T follicular helper cell (primary cell): ENCODE measurements around the gene ZNF586.
"Not testable (repeated sequence)": the region's sequence is repeated elsewhere in the genome, so short reads cannot be mapped to it uniquely, and the experiment has no call there.

Source experiments
- DNase-seq: peaks from one replicate; pipeline ENCODE4 v3.0.0-alpha.2; 2020; ENCODE audit warnings: low read depth

The ZNF586 gene

DNA sequence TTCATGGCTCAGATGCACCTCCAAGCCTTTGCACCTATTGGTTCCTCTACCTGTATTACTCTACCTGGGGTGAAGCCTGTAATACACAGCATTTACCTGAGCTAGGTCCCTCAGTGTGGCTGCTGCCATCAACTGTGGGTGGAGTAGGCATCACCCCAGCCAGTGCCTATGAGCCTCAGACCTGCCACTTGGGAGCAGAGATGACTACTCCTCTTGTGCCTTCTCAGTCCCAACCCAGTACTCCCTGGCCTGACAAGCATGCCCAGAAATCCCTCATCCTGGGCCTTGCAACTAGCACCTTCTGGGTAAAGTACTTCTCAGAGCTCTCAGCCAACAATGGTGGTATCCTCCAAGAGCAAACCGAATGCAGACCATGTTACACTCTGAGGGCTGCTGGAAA, 27.1 kb downstream of the ZNF586 start:
- DNase-seq: not testable (repeated sequence)

DNA sequence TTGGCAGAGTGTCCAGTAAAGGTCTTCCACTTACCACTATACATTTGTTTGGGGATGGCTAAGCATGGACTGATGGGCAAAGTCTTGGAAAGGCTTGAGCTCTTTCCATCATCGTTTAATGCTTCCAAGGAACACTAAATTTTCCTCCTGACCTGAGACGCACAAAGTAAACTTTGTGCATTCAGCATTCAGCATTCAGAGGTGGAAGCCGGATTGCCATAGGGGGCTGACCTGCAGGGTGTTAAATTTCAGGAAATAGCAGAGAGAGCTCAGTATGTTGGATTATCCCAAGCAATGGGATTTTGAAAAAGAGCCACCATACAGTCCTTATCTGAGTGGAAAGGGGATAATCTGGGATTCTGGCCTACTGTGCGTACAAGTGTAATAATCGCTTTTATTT, 31.2 kb downstream of the ZNF586 start:
- no peak for DNase-seq

DNA sequence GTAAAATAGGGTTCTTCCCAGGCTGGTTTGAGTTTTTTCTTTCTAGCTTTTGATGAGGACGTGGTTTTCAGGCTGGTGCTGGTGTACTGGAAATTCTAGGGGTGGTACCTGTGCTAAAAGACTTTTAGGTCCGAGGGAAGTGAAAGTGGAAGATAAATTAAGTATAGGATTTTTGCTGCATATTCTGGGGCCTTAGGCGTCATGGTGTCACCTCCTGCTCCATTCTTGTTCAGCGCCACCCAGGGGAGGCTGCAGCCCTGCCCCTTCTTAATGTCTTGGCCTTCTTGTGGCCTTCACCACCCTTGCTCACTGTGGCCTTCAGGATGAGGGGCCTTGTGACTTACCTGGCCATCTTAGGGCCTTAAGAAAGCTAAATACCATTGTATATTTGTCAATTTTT, 32.8 kb downstream of the ZNF586 start:
- DNase-seq: no peak

DNA sequence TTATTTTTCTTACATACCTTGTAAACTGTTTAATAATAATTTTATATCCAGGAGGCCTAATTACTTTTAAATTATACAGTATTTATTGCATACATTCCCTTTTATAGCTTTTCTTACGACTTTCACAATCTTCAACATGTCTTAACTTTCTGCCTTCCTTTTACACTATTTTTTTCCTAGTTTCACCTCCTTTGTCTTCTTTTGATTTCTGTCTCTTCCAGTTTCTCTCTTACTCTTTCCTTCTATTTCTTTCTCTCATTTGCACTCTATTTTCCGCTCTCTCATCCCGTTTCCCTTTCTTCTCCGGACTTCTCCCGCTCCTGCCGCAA, 33.8 kb downstream of the ZNF586 start:
- DNase-seq: no peak

DNA sequence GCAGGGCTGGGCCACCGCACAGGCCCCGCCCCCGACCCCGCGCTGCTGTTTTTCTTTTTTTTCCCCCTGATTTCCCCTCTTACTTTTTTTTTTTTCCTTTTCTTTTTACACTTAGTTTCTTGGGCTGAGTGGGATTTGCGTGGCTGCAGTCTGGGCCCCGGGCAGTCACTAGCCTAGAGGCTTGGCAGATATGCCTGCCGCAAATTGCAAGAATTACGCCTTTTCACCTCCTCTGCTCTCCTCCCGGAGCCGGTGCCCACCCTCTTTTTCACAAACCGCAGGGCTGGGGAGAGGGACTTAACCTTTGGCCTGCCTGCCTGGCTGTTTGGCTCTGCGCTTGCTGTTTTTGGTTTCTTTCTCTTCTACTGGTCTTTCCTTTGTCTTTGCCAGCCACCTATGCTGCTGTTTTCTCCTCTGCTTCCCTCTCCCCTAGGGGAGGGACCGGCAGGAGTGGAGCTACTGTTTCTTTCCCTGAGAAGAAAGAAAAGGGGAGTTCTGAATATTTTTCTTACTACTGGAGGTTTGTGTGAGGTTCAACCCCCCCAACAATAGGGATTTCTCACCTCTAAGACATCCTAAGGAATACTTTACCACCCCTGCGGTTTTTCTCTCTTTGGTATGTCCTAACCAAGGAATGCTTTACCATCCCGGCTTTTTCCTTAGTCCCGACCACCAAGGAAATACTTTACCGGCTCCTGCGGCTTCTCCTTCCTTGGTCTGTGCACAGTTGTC, 34.3 kb downstream of the ZNF586 start:
- DNase-seq: no peak

DNA sequence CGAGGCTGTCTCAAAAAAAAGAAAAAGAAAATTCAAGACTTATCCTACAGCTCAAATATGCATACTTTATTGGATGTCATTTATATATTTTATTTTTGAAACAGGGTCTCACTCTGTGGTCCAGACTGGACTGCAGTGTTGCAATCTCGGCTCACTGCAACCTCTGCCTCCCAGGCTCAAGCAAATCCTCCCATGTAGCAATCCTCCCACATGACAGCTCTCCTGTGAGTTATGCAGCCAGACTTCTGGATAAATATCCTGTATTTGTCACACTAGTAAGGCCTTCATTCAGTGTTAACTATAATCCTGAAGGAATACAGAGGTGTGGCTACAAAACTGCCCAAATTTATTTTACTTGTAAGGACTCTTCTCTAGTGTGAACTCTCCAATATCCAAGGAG, 38.1 kb downstream of the ZNF586 start:
- no peak for DNase-seq

DNA sequence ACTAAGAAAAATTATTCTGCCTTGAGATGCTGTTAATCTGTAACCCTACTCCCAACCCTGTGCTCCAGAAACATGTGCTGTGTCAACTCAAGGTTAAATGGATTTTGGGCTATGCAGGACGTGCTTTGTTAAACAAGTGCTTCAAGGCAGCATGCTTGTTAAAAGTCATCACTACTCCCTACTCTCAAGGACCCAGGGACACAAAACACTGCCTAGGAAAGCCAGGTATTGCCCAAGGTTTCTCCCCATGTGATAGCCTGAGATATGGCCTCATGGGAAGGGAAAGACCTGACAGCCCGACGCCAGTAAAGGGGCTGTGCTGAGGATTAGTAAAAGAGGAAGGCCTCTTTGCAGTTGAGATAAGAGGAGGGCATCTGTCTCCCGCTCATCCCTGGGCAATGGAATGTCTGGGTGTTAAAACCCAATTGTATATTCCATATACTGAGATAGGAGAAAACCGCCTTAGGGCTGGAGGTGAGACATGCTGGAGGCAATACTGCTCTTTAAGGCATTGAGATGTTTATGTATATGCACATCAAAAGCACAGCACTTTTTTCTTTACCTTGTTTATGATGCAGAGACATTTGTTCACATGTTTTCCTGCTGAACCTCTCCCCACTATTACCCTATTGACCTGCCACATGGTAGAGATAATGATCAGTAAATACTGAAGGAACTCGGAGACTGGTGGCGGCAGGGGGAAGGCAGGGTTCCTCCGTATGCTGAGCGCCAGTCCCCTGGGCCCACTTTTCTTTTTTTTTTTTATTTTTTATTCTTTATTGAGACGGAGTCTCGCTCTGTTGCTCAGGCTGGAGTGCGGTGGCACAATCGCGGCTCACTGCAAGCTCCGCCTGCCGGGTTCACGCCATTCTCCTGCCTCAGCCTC, 41.2 kb downstream of the ZNF586 start:
- not testable (repeated sequence) for DNase-seq

DNA sequence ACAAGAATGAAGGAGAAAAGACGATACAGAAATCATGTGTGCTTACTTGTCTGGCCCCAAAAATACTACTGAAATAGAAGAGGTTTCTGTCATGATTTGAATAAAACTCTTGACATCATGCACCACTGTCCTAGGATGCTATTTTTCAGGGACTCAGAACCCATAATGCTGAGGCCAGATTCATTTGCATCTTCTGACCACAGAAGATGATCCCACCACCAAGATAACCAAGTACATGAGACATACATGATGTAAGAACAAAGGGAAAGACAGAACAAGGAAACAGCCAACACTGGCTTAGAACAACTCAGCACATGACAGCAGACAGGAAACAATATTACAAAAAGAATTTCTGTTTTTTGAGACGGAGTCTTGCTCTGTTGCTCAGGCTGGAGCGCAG, 42.8 kb downstream of the ZNF586 start:
- no peak for DNase-seq

DNA sequence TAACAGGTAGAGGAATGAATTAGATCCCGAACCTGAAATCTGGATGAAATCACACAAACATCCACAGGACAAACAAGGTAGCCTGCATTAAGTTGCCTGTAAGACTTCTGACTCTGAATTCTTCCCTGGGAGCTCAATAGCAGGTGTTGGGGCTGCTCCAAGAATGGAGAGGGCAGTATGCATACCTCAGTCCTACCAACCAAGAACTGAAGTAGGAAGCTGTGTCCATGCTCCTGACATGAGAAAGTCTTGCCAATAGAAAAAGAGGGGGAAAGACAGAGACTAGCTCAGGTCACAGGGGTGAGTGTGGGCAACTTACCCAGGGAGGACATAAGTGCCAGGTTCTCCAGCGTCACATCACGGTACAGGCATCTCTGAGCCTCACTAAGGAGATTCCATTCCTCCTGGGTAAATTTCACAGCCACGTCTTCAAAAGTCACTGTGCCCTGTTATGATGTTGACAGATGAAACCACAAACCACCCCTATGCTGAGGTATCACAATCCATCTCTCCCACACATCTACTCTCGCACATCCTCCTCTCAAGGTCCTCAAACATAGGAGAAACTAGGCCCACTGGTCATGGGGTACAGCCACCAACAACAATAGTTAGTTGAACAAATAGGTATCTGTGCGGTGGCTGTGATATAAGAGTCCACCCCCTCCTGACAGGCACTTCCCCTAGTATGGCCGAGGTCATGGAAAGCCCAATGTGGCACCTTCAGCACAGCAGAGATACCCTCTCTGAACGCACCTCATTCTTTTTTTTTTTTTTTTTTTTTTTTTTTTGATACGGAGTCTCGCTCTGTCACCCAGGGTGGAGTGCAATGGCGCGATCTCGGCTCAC, 43.7 kb downstream of the ZNF586 start:
- not testable (repeated sequence) for DNase-seq

DNA sequence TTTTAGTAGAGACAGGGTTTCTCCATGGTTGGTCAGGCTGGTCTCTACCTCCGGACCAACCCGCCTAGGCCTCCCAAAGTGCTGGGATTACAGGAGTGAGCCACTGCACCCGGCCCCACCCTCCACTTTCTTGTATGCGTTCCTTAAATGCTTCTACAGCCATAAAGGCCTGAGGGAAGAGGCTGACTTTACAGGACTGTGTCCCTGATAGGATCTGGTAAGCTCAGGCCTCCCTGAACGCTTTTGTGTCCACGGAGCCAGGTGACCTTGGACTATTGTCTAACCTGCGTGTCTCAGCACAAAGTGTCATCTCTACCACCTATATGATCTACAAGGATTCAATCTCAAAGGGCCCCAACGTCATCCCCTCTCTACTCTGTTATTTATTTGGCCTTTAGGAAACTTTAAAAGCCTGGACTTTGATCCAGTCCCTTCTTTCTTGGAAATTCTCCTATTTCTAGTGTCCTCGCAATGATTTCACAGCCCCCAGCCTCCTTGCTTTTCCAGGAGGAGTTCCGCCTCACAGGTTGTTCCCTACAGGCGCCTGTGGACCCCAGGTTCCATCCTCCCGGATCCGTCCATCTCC, 44.5 kb downstream of the ZNF586 start:
- DNase-seq: no peak

DNA sequence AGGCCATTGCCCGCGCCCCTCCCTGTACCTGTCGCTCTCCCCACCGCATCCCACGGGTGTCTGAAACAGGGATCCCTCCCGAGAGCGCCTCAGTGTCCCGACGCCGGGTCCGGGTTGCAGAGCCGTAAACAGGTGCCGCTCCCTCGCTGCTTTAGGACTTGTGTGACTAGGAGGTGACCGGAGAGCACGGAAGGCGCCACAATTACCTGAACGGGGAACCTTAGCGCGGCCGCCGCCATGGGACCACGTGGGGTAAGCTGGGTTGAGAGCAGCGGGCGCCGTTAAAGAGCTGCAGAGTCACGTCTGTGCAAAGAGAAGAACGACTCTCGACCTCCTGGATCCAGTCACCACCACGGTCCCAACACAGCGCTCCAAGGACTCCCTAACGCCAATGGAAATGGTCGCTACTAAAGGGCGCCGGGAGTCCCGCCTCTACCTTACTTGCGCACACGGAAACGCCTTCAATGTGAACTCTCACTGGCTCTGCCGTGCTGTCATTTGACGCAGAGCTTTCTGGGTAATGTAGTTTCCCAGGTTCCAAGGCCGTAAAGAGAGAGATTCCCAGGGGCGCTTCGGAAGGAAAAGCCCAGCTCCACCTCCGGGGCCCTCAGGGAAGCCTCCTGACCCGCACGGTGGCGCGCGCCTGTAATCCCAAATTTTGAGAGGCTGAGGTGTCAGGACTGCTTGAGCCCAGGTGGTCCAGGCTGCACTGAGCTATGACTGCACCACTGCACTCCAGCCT, 45.2 kb downstream of the ZNF586 start, which contains the start of gene ZNF552:
Gene ZNF552 (minus strand): TSS at position 409 of the 742 bp plus-strand sequence. CDS start 170 bp downstream, at position 239.
- DNase-seq: peak; percentile 69

DNA sequence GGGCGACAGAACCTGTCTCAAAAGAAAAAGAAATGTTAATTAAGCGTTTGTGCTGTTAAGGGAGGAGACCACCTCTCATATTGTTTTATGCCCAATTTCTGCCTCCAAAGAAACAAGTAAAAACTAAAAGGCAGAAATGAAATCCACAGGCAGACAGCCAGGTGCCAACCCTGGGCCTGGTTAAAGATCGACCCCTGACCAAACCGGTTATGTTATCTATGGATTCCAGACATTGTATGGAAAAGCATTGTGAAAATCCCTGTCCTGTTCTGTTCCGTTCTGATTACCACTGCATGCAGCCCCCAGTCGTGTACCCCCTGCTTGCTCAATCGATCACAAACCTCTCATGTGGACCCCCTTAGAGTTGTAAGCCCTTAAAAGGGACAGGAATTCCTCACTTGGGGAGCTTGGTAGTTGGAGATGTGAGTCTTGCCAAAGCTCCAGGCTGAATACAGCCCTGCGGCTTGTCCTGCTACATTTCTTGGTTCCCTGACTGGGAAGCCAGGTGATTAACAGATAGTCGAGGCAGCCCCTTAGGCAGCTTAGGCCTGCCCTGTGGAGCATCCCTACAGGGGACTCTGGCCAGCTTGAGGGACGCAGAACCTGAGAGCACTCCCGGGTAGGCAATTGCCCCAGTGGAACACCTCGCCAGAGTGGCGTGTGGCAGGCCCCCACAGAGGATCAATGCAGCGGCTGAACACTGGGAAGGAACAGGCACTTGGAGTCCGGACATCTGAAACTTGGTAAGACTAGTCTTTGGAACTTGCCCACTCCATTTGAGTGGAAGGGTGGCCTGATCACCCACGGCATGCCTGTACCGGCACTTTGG, 46.0 kb downstream of the ZNF586 start:
- DNase-seq: no peak

DNA sequence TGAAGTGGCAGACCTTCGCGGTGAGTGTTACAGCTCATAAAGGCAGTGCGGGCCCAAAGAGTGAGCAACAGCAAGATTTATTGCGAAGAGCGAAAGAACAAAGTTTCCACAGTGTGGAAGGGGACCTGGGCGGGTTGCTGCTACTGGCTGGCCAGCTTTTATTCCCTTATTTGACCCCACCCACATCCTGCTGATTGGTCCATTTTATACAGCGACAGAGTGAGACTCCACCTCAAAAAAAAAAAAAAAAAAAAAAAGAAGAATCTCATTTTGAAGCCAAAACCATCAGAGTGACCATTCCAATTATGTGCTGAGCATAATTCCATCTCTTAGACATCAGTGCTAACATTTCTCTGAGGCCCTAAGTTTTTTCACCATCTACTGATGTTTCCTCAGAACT, 47.2 kb downstream of the ZNF586 start:
- no peak for DNase-seq

DNA sequence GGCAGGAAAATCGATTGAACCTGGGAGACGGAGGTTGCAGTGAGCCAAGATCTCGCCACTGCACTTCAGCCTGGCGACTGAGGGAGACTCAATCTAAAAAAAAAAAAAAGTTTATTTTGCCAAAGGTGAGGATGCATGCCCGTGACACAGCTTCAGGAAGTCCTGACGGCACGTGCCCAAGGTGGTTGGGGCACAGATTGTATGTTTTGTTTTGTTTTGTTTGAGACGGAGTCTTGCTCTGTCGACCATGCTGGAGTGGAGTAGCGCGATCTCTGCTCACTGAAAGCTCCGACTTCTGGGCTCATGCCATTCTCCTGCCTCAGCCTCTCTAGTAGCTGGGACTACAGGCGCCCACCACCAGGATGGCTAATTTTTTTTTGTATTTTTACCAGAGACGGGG, 48.5 kb downstream of the ZNF586 start:
- no peak for DNase-seq

DNA sequence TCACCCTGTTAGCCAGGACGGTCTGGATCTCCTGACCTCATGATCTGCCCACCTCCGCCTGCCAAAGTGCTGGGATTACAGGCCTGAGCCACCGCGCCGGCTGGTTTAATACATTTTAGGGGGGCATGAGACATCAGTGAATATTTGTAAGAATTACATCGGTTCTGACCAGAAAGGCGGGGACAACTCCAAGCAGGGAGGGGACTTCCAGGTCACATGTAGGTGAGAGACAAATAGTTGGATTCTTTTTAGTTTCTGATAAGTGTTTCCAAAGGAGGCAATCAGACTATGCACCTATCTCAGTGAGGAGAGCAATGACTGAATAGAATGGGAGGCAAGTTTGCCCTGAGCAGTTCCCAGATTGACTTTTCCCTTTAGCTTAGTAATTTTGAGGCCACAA, 48.9 kb downstream of the ZNF586 start:
- no peak for DNase-seq

DNA sequence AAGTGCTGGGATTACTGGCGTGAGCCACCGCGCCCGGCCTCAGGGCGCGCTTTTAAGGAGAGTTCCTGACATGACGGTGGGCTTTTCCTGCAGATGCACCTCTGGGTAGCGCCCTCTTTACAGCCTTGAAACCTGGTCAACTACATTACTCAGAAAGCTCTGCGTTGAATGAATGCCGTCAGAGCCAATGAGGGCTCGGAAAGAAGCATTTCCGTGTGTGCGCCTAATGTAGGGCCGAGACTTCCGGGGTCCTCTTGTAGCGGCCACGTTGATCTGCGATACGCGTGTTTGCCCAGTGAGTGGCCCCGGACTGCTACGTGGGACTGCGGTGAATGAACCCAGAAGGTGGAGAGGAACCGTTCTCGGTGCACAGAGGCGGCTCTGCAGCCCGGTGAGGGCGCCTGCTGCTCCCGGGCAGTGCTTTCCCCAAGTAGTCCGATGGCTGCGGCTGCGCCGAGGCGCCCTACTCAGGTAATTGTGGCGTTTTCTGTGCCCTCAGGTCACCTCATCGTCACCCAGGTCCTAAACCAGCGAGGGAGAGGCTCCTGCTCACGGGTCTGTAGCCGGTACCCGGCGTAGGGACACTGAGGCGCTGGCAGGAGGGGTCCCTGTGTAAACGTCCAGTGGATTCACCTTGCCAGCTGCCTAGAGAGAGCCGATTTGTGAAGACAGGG, 50.1 kb downstream of the ZNF586 start:
- DNase-seq: peak; percentile 75

DNA sequence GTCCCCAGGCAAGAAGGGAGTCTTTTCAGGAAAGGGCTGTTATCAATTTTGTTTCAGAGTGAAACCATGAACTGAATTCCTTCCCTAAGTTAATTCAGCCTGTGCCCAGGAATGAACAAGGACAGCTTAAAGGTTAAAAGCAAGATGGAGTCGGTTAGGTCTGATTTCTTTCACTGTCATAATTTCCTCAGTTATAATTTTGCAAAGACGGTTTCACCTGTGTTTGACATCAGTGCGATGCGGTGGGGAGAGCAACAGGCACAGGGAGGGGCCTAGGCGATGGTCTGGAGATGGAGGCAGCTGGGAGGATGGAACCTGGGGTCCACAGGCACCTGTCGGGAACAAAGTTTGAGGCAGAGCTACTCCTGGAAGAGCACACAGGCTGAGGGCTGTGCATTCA, 51.1 kb downstream of the ZNF586 start:
- no peak for DNase-seq

DNA sequence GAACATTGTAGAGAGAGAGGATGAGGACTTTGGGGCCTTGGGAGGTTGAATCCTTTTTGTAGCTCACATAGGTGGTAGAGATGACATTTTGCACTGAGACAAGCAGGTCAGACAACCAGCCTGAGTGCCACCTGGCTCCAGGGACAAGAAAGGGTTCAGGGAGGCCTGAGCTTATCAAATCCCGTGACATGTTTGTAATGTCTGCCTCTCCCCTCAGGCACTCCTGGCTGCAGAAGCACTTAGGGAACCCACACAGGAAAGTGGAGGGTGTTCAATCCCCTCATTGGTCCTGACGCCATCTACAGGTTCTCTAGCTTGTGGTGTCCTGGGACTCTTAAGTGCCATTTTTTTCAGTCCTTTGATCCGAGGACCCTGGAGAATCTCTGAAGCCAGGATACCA, 51.6 kb downstream of the ZNF586 start:
- not testable (repeated sequence) for DNase-seq

DNA sequence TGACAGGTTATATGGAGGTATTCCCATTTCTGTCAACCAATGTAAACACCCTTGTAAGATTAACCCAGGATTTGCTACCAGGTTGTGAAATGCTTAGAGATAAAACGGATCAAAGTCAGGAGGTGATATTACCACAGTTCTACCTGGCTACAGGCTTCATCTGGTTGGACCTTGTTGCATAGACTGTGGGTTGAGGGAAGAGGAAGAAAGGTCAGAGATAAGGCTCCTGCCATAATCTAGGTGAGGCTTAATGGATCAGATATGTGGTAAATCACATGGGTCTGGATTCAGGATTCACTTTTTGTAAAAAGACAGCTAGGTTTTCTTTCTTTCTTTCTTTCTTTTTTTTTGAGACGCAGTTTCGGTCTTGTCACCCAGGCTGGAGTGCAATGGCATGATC, 52.0 kb downstream of the ZNF586 start:
- not testable (repeated sequence) for DNase-seq

DNA sequence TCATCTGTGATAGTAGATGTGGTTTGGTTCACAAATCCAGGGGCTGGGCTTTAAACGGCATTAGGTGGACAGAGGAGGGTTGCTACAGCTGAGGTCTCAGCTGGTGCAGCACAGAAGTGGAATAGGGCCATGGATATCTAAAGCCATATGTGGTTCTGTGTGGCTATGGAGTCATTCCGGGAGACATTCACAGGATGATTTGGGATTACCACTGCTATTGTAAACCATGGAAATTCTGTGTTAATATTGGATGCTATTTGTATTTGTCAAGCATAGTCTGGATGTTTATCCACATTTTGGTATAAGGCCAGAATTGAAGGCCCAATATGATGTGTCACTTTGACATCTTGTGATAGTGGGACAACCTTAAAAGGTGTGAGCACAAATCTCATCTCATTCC, 53.7 kb downstream of the ZNF586 start:
- not testable (repeated sequence) for DNase-seq
